GM18502 (cell line): ENCODE data around the gene GBP6.
"Not testable (repeated sequence)": the region's sequence is repeated elsewhere in the genome, so short reads cannot be mapped to it uniquely, and the experiment has no call there.

Experiments
- ATAC-seq: cut with Tn5 transposase; IDR thresholded peaks from one replicate; pipeline ENCODE4 v1.9.1; 2021; ENCODE audit warnings: mild to moderate bottlenecking; ENCODE audit not compliant: unreplicated experiment, poor library complexity

GBP6 gene

DNA sequence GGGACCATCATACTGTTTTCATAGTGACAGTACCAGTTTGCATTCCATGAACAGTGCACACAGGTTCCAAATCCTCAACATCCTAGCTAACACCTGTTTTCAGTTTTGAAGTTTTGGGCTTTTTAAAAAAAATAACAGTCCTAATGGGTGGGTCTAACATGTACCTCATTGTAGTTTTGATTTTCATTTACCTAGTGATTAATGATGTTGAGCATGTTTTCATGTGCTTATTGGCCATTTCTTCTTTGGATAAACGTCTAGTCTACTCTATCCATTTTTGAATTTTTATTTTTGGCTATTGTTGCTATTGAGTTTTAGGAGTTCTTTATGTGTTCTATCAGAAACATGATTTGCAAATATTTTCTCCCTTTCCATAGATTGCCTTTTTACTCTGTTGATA, 3.4 kb downstream of the GBP6 start:
- ATAC-seq: no peak

DNA sequence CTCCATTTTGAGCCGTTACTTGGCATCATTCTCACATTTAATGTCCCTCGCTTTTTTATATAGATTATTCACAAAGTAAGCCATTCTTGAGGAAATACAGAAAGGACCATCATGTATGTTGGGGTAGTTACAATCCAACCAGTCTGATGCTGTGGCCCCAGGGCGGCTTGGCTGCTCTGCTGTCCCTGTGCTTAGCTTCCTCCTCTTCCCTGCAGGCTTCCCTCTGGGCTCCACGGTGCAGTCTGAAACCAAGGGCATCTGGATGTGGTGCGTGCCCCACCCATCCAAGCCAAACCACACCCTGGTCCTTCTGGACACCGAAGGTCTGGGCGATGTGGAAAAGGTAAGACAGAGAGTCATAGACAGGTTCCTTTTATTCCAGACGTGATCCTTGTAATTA, 5.5 kb downstream of the GBP6 start:
- ATAC-seq: no peak

DNA sequence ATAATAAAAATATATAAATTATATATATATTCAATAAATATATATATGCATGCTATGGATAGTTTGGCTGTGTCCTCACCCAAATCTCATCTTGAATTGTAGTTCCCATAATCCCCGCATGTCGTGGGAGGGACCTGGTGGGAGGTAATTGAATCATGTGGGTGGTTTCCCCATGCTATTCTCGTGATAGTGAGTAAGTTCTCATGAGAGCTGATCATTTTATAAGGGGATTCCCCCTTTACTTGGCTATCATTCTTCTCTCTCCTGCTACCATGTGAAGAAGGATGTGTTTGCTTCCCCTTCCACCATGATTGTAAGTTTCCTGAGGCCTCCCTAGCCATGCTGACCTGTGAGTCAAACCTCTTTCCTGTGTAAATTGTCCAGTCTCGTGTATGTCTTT, 10.0 kb downstream of the GBP6 start:
- ATAC-seq: not testable (repeated sequence)

GRCh38 chr1:89378001-89378400, 14.1 kb downstream of the GBP6 start:
- no peak for ATAC-seq

- no peak for ATAC-seq
These were observed 17.8 kb downstream of the GBP6 start for GRCh38 chr1:89381618-89382017.

- ATAC-seq: no peak
These were observed 18.6 kb downstream of the GBP6 start for GRCh38 chr1:89382479-89382878.

- no peak for ATAC-seq
These were observed 19.3 kb downstream of the GBP6 start for GRCh38 chr1:89383185-89383584.

DNA sequence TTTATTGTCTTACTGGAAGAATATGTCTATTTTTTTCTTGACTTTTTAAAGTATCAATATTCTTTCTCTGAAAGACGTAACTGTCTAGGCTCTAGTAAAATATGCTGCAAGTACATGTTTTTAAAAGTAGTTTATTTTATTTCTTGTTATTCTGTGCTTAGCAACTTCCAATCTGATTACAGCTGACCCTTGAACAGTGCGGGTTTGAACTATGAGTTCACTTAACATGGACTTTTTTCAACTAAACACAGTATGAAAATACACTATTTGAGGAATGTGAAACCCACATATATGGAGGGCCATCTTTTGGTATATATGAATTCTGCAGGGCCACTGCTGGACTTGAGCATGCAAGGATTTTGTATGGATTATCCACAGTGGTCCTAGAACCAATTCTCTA, 26.8 kb downstream of the GBP6 start:
- no peak for ATAC-seq

GRCh38 chr1:89391686-89392085, 27.8 kb downstream of the GBP6 start:
- no peak for ATAC-seq

- ATAC-seq: no peak
These were observed 31.0 kb downstream of the GBP6 start for GRCh38 chr1:89394851-89395250.

GRCh38 chr1:89396902-89397301, 33.0 kb downstream of the GBP6 start:
- no peak for ATAC-seq

DNA sequence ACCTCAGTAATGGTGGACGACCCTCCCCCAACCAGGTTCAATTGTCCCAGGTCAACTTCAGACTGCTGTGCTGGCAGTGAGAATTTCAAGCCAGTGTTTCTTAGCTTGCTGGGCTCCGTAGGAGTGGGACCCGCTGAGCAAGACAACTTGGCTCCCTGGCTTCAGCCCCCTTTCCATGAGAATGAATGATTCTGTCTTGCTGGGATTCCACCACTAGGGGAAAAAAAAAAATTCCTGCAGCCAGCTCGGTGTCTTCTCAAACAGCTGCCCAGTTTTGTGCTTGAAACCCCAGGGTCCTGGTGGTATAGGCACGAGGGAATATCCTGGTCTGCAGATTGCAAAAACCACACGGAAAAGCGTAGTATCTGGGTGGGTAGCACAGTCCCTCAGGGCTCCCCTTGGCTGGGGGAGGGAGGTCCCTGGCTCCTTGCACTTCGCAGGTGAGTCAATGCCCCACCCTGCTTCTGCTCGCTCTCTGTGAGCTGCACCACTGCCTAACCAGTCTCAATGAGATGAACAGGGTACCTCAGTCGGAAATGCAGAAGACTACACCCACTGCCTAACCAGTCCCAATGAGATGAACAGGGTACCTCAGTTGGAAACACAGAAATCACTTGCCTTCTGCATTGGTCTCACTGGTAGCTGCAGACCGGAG, 41.5 kb downstream of the GBP6 start:
- no peak for ATAC-seq

DNA sequence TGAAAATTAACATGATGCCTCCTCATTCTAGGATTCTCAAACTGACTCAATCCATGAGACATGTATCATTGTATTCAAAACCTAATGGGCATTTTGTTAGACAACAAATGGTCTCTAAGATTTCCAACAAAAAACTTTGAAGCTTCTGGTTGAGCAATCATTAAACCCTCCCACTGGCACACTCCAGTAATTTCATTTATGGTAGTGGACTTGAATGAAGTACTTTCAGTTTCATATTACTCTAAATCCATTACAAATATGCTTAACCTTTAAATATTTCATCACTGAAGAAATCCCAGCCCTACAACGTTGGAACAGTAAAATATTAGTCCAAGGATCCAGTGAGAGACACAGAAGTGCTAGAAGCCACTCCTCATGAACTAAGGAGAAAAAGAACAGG, 43.5 kb downstream of the GBP6 start:
- no peak for ATAC-seq

DNA sequence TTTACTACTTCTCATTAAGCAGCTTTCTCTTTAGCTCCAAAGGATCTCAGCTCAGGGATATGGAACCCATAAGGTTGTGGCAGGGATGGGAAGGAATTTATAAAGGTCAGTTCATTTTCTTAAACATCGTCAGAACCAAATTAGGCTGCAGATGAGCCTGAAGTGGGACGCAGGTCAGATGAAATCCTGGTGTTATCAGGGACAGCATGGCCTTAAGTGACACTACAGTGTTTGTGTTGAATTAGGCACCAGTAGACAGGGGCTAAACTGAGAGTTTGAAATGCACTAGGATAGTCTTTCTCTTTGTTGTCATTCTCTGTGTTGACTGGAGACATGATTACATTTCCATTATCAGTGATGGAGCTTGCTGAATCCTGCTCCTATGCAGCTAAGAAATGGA, 43.9 kb downstream of the GBP6 start:
- not testable (repeated sequence) for ATAC-seq

GRCh38 chr1:89425056-89425455, 61.2 kb downstream of the GBP6 start:
- ATAC-seq: no peak

DNA sequence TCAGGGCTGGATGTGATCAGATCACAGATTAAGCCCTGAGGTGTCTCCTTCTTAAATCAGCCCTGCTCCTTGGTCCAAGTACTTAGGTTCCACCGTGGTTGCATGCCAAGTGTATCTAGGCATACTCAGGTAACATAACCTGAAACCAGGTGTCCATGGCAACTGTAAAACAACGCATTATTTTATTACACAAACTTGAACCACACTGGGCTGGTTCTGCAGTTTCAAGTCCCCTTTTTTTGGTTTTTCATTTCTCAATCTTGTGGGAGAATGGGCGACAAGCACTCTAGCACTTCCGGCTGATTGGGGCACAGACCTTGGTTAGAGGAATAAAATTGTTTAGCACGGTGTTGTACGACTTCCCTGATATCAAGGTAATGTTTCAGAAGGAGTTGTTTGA, 65.2 kb downstream of the GBP6 start:
- no peak for ATAC-seq

- not testable (repeated sequence) for ATAC-seq
These were observed 65.8 kb downstream of the GBP6 start for GRCh38 chr1:89429681-89430080.

- ATAC-seq: no peak
These were observed 69.6 kb downstream of the GBP6 start for GRCh38 chr1:89433421-89433820.

GRCh38 chr1:89434058-89434780, 70.4 kb downstream of the GBP6 start:
- not testable (repeated sequence) for ATAC-seq
